ENCODE data around the gene TTC22.

TTC22 gene

GRCh38 chr1:54806931-54807611, 5.9 kb upstream of the TTC22 start:
- no peak for DNase-seq

- no peak for DNase-seq
These were observed 4.9 kb upstream of the TTC22 start for GRCh38 chr1:54805981-54806381.

GRCh38 chr1:54805466-54805865, 4.3 kb upstream of the TTC22 start:
- no peak for DNase-seq

GRCh38 chr1:54804471-54805132, 3.5 kb upstream of the TTC22 start:
- peak; percentile 49 for DNase-seq

GRCh38 chr1:54803761-54804470, 2.8 kb upstream of the TTC22 start:
- no peak for DNase-seq

DNA sequence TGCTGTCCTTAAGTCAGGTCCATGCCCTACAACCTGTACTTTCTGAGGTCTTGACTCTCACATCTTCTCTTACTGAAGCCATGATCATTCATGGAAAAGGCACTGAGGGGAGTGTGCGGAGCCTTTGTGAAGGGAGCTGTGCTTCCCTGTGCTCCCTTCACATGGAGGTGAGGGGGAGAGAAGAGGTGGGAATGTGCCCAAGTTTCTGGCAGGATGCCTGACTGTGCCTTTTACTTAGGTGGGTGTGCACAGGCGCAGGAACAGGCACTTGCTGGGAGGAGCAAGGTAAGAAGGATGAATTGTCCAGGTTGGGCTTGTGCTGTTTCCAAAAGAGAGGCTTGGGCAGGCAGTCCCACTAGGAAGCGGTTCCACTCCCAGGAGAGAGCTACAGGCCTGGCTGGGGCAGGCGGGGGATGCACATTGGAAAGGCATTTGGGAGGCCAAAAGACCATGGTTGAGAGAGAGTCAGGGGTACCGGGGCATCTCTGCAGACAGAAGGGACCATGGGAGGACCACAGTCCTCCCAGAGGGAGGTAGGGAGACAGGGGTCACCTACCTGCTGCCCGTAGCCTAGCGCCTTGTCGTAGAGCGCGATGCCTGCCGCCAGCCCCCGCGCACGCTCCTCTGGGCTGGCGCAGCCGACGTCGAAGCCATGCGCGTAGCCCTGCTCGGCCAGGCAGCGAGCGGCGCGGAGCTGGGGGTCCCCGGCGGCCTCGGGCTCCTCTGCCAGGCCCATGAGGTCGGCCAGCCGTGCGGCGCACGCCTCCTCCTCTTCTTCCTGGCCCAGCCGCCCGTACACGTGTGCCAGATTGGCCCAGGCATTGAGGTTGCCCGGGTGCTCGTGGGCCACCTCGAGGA, 853 bp downstream of the TTC22 start:
- DNase-seq, result no peak

- DNase-seq, result peak; percentile 69
These were observed 2.1 kb downstream of the TTC22 start for GRCh38 chr1:54798769-54799641.

DNA sequence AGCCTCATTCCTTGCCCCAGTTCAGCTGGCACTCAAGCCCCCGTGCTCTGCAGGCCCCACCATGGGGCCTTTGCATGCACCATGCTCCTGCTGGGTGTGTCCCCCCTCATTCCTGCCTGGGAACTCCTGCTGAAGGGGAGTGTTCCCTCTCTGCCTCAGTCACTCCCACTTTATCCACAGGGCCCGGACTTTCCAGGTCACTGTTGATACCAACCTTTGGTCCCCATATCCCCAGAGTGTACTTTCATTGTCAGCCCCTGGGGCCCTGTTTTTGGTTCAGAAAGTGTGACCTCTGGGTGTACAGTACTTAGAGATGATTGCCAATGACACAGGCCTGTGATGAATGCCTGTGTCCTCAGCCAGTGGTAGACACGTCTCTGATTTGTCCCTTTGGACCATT, 2.9 kb downstream of the TTC22 start:
- DNase-seq, result no peak

- no peak for DNase-seq
These were observed 4.2 kb downstream of the TTC22 start for GRCh38 chr1:54796902-54797301.

GRCh38 chr1:54795841-54796468, 5.2 kb downstream of the TTC22 start:
- DNase-seq, result no peak

GRCh38 chr1:54795356-54795665, 5.8 kb downstream of the TTC22 start:
- no peak for DNase-seq

GRCh38 chr1:54794451-54795355, 6.4 kb downstream of the TTC22 start:
- no peak for DNase-seq

DNA sequence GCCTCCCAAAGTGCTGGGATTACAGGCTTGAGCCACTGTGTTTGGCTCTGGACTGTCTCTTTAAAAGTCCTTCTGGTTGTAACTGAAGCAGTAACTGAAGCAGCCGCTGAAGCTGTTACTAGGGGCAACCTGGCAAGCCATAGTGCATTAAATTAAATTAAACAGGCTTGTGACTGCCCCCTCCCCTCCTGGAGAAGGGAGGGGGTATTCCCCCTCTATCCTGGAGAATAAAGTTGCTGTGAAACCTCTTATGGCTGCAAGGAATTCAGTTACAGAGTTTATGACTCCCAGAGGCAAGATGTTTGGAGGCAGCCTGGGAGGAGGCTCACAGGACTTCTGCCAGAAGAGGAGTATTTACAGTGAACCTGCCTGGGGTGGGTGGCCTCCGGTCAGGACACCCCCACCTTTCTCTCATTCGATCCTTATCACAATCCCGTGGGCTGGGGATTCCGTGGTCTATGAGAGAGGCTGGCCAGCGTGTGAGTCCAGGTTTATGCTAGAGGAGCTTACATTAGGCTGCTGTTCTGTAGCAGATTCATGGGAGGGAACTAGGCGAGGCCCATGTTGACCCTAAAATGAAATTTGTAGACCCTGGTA, 8.3 kb downstream of the TTC22 start:
- no peak for DNase-seq

GRCh38 chr1:54791880-54792522, 9.1 kb downstream of the TTC22 start:
- peak; percentile 81 for DNase-seq

GRCh38 chr1:54788459-54788858, 12.7 kb downstream of the TTC22 start:
- DNase-seq, result no peak

DNA sequence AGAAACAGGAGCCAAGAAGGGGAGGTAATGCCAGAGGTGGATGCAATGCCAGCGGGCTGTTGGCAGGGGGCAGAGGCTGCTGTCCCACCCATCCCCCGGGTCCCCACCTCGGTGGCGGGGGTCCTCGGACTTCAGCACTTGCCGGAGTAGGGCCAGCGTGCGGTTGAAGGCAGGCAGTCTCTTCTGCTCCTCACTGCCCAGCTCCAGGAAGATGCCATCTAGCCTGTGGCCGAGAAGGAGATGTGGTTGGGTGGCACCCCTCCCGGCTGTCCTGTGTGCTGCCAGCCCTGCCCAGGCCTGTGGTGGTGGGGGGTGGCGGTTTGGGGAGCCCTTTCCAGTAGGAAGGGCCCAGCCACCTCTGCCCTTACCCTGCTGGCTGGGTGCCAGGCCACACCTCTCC, 13.5 kb downstream of the TTC22 start:
- DNase-seq, result no peak

DNA sequence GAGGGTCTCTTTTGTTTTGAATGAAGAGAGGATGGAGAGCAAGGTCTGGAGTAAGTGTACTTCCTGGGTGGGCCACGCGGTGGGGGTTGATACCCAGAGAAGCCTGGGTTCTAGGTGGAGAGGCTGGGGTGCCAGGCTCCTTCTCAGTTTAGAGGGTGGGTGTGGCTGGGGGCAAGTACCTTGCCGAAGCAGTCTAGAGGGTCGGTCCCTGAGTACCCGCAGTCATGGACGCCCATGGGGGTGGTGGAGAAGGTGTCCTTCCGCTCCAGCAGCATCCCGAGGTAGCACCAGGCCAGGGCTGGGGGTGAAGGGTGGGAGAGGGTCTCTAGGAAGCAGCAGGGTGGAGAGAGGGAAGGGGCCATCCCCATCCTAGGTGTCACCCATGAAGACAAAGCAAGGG, 14.3 kb downstream of the TTC22 start:
- no peak for DNase-seq

GRCh38 chr1:54784066-54784465, 17.1 kb downstream of the TTC22 start:
- no peak for DNase-seq

DNA sequence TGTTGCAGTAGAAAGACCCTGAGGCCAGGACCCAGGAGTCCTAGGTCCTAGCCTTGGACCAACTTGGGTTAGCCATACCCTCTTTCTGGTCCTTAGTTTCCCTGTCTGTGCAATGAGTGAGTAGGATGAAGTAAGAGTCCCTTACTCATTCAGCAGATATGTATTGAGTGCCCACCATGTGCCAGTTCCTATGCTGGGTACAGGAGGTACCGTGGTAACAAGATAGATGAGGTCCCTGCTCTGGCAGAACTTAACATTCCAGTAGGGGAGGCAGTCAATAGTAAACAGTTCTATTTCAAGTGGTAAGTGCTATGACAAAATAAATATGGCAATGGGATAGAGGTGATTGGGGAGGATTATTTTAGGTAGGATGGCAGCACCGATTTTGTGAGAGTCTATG, 18.5 kb downstream of the TTC22 start:
- no peak for DNase-seq

GRCh38 chr1:54782156-54782555, 19.0 kb downstream of the TTC22 start:
- DNase-seq, result no peak
